Mucosa of descending colon (tissue), 3 donors: ENCODE data around the gene SSR3. TPM values are rescaled to one million over a fixed set of nuclear protein-coding genes. Genes with fewer than 3 reads are reported as not detected.
A peak's percentile ranks its signal among the peaks of the same experiment; 100 is the strongest.

Source experiments
- ATAC-seq: fragments of 200-7000 bp; cut with Tn5 transposase; one replicate; pipeline ENCODE4 v1.9.1; 2020; ENCODE audit warnings: mild to moderate bottlenecking, moderate library complexity
- DNase-seq, 3 donors: peaks; one replicate each; pipeline ENCODE4 v3.0.0-alpha.2; 2020
- H3K36me3 ChIP-seq: fragments of 200-600 bp; one replicate; pipeline ENCODE4 v1.8.0; 2021; ENCODE audit warnings: low read depth, mild to moderate bottlenecking
- H3K4me1 ChIP-seq: fragments of 200-600 bp; one replicate; pipeline ENCODE4 v1.8.0; 2021; ENCODE audit warnings: low read depth, mild to moderate bottlenecking
- H3K4me3 ChIP-seq: fragments of 200-600 bp; one replicate; pipeline ENCODE4 v1.8.0; 2021; ENCODE audit warnings: mild to moderate bottlenecking
- H3K9me3 ChIP-seq: fragments of 200-600 bp; one replicate; pipeline ENCODE4 v1.8.0; 2021; ENCODE audit warnings: mild to moderate bottlenecking
- intact Hi-C, 2 donors: fragments of 100-400 bp; cut with DNase I in 1 of 2; cut with micrococcal nuclease in 1 of 2; formaldehyde crosslinking; loops; one replicate each; pipeline versions ENCODE4 v1.11.0 to v1.11.1; 2022; cut with DNase I, micrococcal nuclease
- total RNA-seq, 3 donors: library from RNA; stranded (reverse); fragmentation: NEBNext Ultra II Directional in 2 of 3; extraction: Animal tissue kit (Norgen Biotek cat#: 25700) in 2 of 3; gene quantifications; one replicate each; pipeline versions ENCODE4 v1.2.1 to v1.2.4, GENCODE V29; 2021 to 2023
- TF ChIP-seq, protein P1 (sequence below): fragments of 200-600 bp; IDR thresholded peaks from one replicate; pipeline ENCODE4 v1.8.0; 2022; ENCODE audit warnings: antibody characterized with exemption, mild to moderate bottlenecking
- donor health status: DM: no; HTN: no; CAD: no; lungs with moderate emphysema.
- donor health status: DM: no; HTN: no; CAD: no.
- donor health status: DM: no; HTN: yes; CAD: no.

SSR3 gene
- total RNA-seq, 3 donors from 2014 or later: 97.9 to 125 (median 123) TPM

DNA sequence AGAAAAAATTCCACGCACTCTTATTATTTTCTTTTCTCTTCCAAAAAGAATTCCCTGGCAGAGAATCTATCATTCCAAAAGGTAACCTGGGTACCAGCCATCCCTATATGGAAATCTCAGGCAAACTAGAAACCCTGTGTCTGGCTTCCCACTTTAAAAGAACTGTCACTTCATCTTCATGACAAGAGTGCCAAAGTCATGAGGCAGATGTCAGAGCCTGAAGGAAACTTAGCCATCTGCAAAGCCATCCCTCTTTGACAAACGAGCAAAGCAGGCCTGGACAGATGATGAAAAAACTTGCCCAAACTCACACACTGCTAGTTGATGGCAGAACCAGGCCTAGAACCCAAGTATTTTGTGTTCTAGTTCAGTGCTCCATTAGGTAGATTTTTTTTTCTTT, 15.9 kb downstream of the SSR3 start:
- ATAC-seq (no peak), DNase-seq (no peak)
- Histone ChIP-seq H3K4me3 (no peak overlapping the region), H3K4me1 (no peaks in the 10 kb centered on the region), H3K36me3 (no peaks in the 10 kb centered on the region), H3K9me3 (no peaks in the 10 kb centered on the region)
- intact Hi-C loops: no loop called here
- TF ChIP-seq, protein P1, sequence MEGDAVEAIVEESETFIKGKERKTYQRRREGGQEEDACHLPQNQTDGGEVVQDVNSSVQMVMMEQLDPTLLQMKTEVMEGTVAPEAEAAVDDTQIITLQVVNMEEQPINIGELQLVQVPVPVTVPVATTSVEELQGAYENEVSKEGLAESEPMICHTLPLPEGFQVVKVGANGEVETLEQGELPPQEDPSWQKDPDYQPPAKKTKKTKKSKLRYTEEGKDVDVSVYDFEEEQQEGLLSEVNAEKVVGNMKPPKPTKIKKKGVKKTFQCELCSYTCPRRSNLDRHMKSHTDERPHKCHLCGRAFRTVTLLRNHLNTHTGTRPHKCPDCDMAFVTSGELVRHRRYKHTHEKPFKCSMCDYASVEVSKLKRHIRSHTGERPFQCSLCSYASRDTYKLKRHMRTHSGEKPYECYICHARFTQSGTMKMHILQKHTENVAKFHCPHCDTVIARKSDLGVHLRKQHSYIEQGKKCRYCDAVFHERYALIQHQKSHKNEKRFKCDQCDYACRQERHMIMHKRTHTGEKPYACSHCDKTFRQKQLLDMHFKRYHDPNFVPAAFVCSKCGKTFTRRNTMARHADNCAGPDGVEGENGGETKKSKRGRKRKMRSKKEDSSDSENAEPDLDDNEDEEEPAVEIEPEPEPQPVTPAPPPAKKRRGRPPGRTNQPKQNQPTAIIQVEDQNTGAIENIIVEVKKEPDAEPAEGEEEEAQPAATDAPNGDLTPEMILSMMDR: no peak

GRCh38 chr3:156536524-156537316, 18.2 kb downstream of the SSR3 start:
- Histone ChIP-seq H3K9me3 (no peaks in the 10 kb centered on the region), H3K4me3 (no peak overlapping the region), H3K4me1 (no peaks in the 10 kb centered on the region), H3K36me3 (no peaks in the 10 kb centered on the region)
- ATAC-seq (no peak), DNase-seq (no peak)
- intact Hi-C loops: no loop called here
- TF ChIP-seq, protein P1: no peak

DNA sequence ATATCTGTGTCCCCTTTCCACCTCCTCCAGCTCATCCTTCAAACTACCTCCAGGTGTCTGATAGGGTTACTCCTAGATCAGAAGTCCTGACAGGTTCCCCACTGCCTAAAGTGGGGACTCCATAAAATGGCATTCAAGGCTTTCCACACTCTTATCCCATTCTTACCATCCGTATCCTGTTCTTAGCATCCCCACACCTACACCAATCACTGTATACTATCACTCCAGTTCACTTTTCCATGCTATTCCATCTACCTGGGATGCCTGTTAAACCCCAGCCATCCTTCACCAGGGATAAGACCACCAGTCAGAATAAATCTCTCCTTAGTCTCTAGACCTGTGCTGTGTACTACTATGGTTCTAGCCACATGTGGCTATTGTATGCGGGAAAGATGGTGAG, 19.1 kb downstream of the SSR3 start:
- H3K9me3 ChIP-seq: no peaks in the 10 kb centered on the region
- intact Hi-C loops: no loop called here
- TF ChIP-seq, protein P1: no peak

DNA sequence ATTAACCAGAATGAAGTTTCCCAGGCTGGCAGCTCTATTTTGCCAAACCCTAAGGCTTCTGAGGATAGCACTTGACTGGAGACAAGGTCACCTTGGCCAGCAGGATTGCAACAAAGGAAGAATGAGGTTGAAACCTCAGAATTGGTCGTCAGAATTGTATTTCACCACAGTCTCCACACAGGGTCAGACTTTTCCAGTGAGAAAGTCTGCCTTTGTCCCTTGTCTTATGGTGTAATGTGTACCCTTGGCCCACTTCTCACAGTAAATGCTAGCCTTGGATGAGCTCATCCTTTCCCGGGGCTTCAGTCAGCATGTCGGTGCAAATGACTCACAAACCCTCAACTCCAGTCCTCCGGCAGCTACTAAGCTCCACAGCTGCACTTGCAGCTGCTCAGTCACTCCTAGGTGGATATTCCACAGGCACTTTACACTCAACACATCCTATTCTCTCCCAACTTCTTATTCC, 19.7 kb downstream of the SSR3 start:
- TF ChIP-seq, protein P1: no peak
- no peaks in the 10 kb centered on the region for H3K4me1 ChIP-seq

More for the DNA sequence above, 19.1 kb downstream of the SSR3 start:
- no peak overlapping the region for H3K4me3 ChIP-seq
- ATAC-seq: no peak
- no peak for DNase-seq
- H3K4me1 ChIP-seq: no peaks in the 10 kb centered on the region
- no peaks in the 10 kb centered on the region for H3K36me3 ChIP-seq

DNA sequence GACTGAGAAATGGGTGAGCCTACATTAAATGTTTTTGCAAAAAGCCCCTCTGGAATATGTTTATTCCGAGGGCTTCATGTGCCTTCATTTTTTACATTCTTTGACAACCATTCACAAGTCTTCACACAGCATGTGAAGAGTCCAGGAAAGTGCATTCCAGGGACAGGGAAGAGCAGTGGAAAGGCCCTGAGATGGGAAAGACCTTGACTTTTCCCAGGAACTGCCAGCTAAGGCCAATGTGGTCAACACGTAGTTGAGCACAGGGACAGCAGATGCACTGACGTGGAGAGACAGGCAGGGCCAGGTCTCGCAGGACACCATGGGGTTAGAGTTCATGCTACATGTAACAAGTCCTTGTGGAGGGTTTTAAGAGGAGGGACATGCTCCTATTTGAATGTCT, 21.7 kb downstream of the SSR3 start:
- ATAC-seq: no peak
- no peaks in the 10 kb centered on the region for H3K36me3 ChIP-seq
- DNase-seq: no peak
- intact Hi-C loops: no loop called here
- TF ChIP-seq, protein P1: no peak
- H3K9me3 ChIP-seq: no peaks in the 10 kb centered on the region
- no peak overlapping the region for H3K4me3 ChIP-seq
- H3K4me1 ChIP-seq: no peaks in the 10 kb centered on the region

More for the DNA sequence above, 19.7 kb downstream of the SSR3 start:
- Histone ChIP-seq H3K9me3 (no peaks in the 10 kb centered on the region), H3K4me3 (no peak overlapping the region), H3K36me3 (no peaks in the 10 kb centered on the region)
- DNase-seq: peak in 2 of 3 donors; percentile 39 to 40
- intact Hi-C loops: no loop called here
- ATAC-seq: peak; percentile 86
